HEK293T (cell line): ENCODE data around the gene TSPAN33.
A peak's percentile ranks its signal among the peaks of the same experiment; 100 is the strongest.

Source experiments
- CTCF ChIA-PET: fragments of 350-600 bp; formaldehyde crosslinking; extraction: SDS; loops from one replicate; lab custom pipeline; 2021; ENCODE audit warnings: antibody characterized with exemption, inconsistent platforms; lab: Yijun Ruan, JAX
- POLR2A ChIA-PET: fragments of 350-600 bp; formaldehyde crosslinking; extraction: SDS; loops from one replicate; lab custom pipeline; 2020; ENCODE audit warnings: antibody characterized with exemption, inconsistent platforms; lab: Yijun Ruan, JAX
- DNase-seq: peaks from one replicate; pipeline ENCODE4 v3.0.0; 2012; ENCODE audit warnings: mixed read lengths; ENCODE audit errors: extremely low spot score
- ARNT ChIP-seq: fragments of 450-650 bp; IDR thresholded peaks from 2 replicates; pipeline ENCODE4 v1.6.1; 2017; ENCODE audit warnings: mild to moderate bottlenecking
- BHLHE40 ChIP-seq: fragments of 450-650 bp; IDR thresholded peaks from 2 replicates; pipeline ENCODE4 v1.6.1; 2016; ENCODE audit warnings: mild to moderate bottlenecking, moderate library complexity, borderline replicate concordance
- CTBP1 ChIP-seq: fragments of 450-650 bp; IDR thresholded peaks from 2 replicates; pipeline ENCODE4 v1.6.1; 2016; ENCODE audit warnings: borderline replicate concordance
- ELF4 ChIP-seq: fragments of 450-650 bp; IDR thresholded peaks from 2 replicates; pipeline ENCODE4 v1.6.1; 2017; ENCODE audit warnings: antibody characterized with exemption
- FOXA1 ChIP-seq: fragments of 450-650 bp; IDR thresholded peaks from 2 replicates; pipeline ENCODE4 v1.6.1; 2016; ENCODE audit warnings: mild to moderate bottlenecking
- FOXK2 ChIP-seq: fragments of 450-650 bp; IDR thresholded peaks from 2 replicates; pipeline ENCODE4 v1.6.1; 2016; ENCODE audit warnings: mild to moderate bottlenecking
- FOXM1 ChIP-seq: fragments of 450-650 bp; IDR thresholded peaks from 2 replicates; pipeline ENCODE4 v1.6.1; 2017; ENCODE audit warnings: mild to moderate bottlenecking, borderline replicate concordance
- HDGF ChIP-seq: fragments of 450-650 bp; IDR thresholded peaks from 2 replicates; pipeline ENCODE4 v1.6.1; 2017; ENCODE audit warnings: antibody characterized with exemption, borderline replicate concordance
- L3MBTL2 ChIP-seq: fragments of 450-650 bp; conservative IDR thresholded peaks from 2 replicates; pipeline ENCODE4 v1.6.1; 2016; ENCODE audit warnings: mild to moderate bottlenecking
- LEF1 ChIP-seq: fragments of 450-650 bp; IDR thresholded peaks from 2 replicates; pipeline ENCODE4 v1.6.1; 2017; ENCODE audit warnings: mild to moderate bottlenecking, borderline replicate concordance
- NFRKB ChIP-seq: fragments of 450-650 bp; IDR thresholded peaks from 2 replicates; pipeline ENCODE4 v1.6.1; 2016; ENCODE audit warnings: mild to moderate bottlenecking, moderate library complexity
- SP1 ChIP-seq: fragments of 450-650 bp; IDR thresholded peaks from 2 replicates; pipeline ENCODE4 v1.6.1; 2017
- SUZ12 ChIP-seq: fragments of 450-650 bp; IDR thresholded peaks from 2 replicates; pipeline ENCODE4 v1.6.1; 2016; ENCODE audit warnings: mild to moderate bottlenecking
- TARDBP ChIP-seq: fragments of 450-650 bp; IDR thresholded peaks from 2 replicates; pipeline ENCODE4 v1.6.1; 2016
- ZNF384 ChIP-seq: fragments of 450-650 bp; IDR thresholded peaks from 2 replicates; pipeline ENCODE4 v1.6.1; 2016
- TF ChIP-seq, protein P1 (sequence below): fragments of 450-650 bp; IDR thresholded peaks from 2 replicates; pipeline ENCODE4 v1.6.1; 2016

TSPAN33 gene

DNA sequence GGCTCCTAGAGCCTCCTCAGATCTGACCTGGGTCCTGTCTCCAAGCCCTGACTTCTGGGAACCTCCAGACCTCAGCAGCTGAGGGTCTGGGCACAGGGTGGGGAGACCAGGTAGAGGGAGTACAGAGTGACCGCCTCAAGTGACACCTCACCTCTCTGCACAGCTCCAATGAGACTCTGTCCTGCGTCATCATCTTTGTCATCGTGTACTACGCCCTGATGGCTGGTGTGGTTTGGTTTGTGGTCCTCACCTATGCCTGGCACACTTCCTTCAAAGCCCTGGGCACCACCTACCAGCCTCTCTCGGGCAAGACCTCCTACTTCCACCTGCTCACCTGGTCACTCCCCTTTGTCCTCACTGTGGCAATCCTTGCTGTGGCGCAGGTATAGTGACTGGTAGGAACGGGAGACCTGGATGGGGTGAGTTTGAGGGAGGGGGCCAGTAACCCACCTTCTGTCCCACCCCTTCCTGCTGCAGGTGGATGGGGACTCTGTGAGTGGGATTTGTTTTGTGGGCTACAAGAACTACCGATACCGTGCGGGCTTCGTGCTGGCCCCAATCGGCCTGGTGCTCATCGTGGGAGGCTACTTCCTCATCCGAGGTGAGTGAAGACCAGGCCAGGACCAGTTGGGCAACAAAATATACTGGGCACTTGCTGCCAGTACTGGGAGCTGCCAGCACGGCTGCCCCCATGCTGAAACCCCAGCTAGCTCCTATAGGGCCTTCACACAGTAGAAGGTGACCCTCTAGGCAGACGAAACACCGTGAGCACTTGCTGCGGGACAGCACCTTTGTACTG is 61.7 kb downstream of the TSPAN33 start:
- TF ChIP-seq L3MBTL2 (no peak), ZNF384 (no peak)
- no peak for DNase-seq
- CTCF ChIA-PET = interaction anchor here (0.6 kb wide), 1 partner anchor 183 kb away, joined by 7 read pairs; no protein-coding TSS in a partner anchor

DNA sequence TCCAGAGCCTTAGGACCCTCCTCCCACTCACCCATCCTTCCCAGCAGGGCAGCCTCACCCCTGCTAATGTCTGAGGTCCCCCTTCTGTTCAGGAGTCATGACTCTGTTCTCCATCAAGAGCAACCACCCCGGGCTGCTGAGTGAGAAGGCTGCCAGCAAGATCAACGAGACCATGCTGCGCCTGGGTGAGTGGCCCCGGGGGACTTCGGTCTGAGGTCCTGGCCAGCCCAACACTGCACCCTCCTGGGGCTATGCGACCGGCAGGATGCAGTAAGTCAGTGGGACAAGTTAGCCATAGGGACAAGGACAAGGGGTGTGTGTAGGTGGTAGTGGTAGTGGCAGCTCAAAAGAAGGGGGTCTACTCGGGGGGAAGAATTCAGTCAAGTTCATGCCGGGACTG is 64.2 kb downstream of the TSPAN33 start:
- ChIA-PET CTCF (interaction anchor here (4.1 kb wide), 1 partner anchor 45 kb away, joined by 34 read pairs; no protein-coding TSS in a partner anchor), POLR2A (no interaction called here)
- DNase-seq = no peak
- TF ChIP-seq FOXK2 = no peak
- no peak for TF ChIP-seq CTBP1
- TF ChIP-seq L3MBTL2 = no peak

More for the DNA sequence above, 61.7 kb downstream of the TSPAN33 start:
- POLR2A ChIA-PET = no interaction called here

DNA sequence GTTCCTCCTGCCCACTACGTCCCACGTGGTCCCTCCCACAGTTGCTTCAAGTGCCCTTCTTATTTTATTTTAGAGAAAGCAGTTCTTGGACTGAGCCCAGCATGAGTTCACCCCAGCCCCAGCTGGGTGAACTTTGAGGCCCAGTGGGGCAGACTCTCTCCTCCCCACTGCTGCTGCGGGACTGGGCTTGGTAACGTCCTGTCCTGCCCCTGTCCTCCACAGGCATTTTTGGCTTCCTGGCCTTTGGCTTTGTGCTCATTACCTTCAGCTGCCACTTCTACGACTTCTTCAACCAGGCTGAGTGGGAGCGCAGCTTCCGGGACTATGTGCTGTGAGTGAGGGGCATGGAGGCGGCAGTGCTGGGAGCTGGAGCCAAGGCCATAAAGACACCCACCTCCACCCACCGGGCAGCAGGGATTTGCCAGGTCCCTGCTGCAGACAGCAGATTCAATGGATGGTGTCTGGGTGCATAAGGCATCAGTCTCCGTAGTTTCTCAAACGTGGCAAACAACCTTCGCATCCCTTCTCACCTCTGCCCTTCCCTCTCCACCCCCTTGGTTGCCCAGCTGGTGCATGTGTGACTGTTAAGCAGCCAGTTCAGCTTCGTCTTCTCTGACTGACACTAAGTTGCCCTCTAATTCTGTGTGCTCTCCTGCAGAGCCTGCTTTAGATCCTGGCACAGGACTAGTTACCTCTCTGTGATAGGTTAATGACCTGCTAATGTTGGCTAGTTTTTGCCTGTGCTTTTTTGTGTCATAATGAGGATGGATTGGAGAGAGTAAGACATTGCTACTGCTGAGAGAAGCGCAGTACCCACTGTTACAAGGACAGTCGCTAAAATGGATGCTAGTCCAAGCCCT is 64.8 kb downstream of the TSPAN33 start:
- no peak for TF ChIP-seq SP1
- no peak for TF ChIP-seq CTBP1
- TF ChIP-seq, protein P1, sequence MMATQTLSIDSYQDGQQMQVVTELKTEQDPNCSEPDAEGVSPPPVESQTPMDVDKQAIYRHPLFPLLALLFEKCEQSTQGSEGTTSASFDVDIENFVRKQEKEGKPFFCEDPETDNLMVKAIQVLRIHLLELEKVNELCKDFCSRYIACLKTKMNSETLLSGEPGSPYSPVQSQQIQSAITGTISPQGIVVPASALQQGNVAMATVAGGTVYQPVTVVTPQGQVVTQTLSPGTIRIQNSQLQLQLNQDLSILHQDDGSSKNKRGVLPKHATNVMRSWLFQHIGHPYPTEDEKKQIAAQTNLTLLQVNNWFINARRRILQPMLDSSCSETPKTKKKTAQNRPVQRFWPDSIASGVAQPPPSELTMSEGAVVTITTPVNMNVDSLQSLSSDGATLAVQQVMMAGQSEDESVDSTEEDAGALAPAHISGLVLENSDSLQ = no peak
- no peak for TF ChIP-seq FOXM1
- TF ChIP-seq TARDBP = no peak
- TF ChIP-seq FOXK2 = no peak
- no peak for TF ChIP-seq L3MBTL2
- no peak for TF ChIP-seq HDGF
- no peak for TF ChIP-seq ZNF384
- no peak for TF ChIP-seq NFRKB
- no peak for TF ChIP-seq ARNT
- CTCF ChIA-PET = interaction anchor here (0.7 to 4.1 kb wide), 3 partner anchors 9 to 382 kb away, joined by 3 to 34 read pairs (median 3); no protein-coding TSS in a partner anchor
- DNase-seq = no peak
- POLR2A ChIA-PET = no interaction called here

DNA sequence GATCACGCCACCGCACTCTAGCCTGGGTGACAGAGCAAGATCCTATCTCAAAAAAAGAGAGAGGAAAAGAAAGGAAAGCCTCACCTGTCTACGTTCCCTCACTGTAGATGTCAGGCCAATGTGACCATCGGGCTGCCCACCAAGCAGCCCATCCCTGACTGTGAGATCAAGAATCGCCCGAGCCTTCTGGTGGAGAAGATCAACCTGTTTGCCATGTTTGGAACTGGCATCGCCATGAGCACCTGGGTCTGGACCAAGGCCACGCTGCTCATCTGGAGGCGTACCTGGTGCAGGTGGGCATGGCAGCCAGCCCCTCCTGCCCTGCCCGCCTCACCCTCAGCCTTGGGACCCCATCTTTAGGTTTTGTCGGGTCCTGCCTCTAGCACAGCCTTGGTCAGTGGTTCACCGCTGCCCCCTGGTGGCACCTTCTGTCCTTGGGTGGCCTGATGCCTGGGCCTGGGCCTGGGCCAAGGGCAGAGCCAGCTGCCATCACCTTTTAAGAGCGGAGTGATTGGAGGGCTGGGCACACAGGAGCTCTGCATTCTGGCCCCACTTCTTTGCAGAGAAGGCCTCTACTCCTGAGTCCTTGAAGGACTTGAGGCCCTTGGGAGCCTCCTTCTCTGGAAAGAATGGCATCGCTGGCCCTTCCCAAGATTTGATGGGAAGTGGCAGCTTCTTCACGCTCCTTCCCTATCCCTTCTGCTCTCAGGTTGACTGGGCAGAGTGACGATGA is 65.9 kb downstream of the TSPAN33 start:
- DNase-seq = peak; percentile 71
- POLR2A ChIA-PET = no interaction called here

DNA sequence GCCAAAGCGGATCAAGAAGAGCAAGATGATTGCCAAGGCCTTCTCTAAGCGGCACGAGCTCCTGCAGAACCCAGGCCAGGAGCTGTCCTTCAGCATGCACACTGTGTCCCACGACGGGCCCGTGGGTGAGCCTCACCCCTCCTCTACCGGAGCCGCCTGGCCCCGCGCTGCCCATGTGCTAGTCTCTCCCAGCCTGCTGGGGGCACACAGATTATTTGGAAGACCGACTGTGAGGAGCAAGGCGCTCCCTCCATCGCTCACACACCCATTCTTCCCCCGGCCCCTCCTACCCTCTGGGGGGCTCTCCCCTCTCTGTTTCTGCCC is 66.4 kb downstream of the TSPAN33 start:
- TF ChIP-seq ARNT (no peak), BHLHE40 (no peak), ZNF384 (no peak), TARDBP (no peak)
- TF ChIP-seq, protein P1 = no peak
- DNase-seq = no peak
- POLR2A ChIA-PET = no interaction called here
- CTCF ChIA-PET = interaction anchor here (0.9 to 4.1 kb wide), 3 partner anchors 43 to 120 kb away, joined by 3 to 34 read pairs (median 4); no protein-coding TSS in a partner anchor

More for the DNA sequence above, 65.9 kb downstream of the TSPAN33 start:
- no peak for TF ChIP-seq LEF1
- no peak for TF ChIP-seq FOXM1
- no peak for TF ChIP-seq NFRKB
- TF ChIP-seq SUZ12 = no peak
- TF ChIP-seq TARDBP = no peak
- no peak for TF ChIP-seq BHLHE40
- no peak for TF ChIP-seq L3MBTL2
- no peak for TF ChIP-seq CTBP1
- CTCF ChIA-PET = interaction anchor here (0.6 to 4.1 kb wide), 5 partner anchors 8 to 119 kb away, joined by 3 to 34 read pairs (median 3); no protein-coding TSS in a partner anchor

DNA sequence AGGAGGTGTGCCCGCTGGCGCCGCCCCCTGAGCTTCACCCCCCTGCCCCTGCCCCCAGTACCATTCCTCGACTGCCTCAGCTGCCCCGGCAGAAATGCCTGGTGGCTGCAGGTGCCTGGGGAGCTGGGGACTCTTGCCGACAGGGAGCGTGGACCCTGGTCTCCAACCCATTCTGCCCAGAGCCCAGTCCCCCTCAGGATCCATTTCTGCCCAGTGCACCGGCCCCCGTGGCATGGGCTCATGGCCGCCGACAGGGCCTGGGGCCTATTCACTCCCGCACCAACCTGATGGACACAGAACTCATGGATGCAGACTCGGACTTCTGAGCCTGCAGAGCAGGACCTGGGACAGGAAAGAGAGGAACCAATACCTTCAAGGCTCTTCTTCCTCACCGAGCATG is 67.6 kb downstream of the TSPAN33 start:
- TF ChIP-seq TARDBP (no peak), FOXM1 (no peak)
- CTCF ChIA-PET = interaction anchor here (4.1 kb wide), 1 partner anchor 48 kb away, joined by 34 read pairs; no protein-coding TSS in a partner anchor
- no peak for DNase-seq
- POLR2A ChIA-PET = no interaction called here

DNA sequence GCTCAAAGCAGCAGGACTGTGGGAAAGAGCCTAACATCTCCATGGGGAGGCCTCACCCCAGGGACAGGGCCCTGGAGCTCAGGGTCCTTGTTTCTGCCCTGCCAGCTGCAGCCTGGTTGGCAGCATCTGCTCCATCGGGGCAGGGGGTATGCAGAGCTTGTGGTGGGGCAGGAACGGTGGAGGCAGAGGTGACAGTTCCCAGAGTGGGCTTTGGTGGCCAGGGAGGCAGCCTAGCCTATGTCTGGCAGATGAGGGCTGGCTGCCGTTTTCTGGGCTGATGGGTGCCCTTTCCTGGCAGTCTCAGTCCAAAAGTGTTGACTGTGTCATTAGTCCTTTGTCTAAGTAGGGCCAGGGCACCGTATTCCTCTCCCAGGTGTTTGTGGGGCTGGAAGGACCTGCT is 68.1 kb downstream of the TSPAN33 start:
- ChIA-PET POLR2A (no interaction called here), CTCF (no interaction called here)
- TF ChIP-seq SP1 (no peak), NFRKB (no peak), HDGF (no peak), SUZ12 (no peak), TARDBP (no peak), ELF4 (no peak), L3MBTL2 (no peak), ARNT (no peak), BHLHE40 (no peak), FOXA1 (no peak), ZNF384 (no peak)
- TF ChIP-seq, protein P1 = no peak
- DNase-seq = no peak
